Thyroid gland (tissue), 4 donors: Measurements from ENCODE around the gene LCN10. TPM values are rescaled to one million over a fixed set of nuclear protein-coding genes. Genes with fewer than 3 reads are reported as not detected.
"Not testable (repeated sequence)": the region's sequence is repeated elsewhere in the genome, so short reads cannot be mapped to it uniquely, and the experiment has no call there.

ENCODE experiments used
- DNase-seq, 2 donors: peaks; one replicate each; pipeline ENCODE4 v3.0.0-alpha.2; 2019
- H3K27ac ChIP-seq, 3 donors: fragments of 200-600 bp; sonication (generic); 1 replicate in 2 of 3; 2 replicates in 1 of 3; pipeline ENCODE4 v1.5.1; 2016 to 2019; ENCODE audit warnings: mild to moderate bottlenecking in 1 of 3, moderate library complexity in 1 of 3
- H3K27me3 ChIP-seq: fragments of 200-600 bp; sonication (generic); one replicate; pipeline ENCODE4 v1.5.1; 2019
- H3K36me3 ChIP-seq, 2 donors: fragments of 200-600 bp; sonication (generic); one replicate each; pipeline ENCODE4 v1.5.1; 2016 to 2019
- H3K4me1 ChIP-seq, 2 donors: fragments of 200-600 bp; sonication (generic); one replicate each; pipeline ENCODE4 v1.5.1; 2017 to 2019
- H3K4me3 ChIP-seq, 3 donors: fragments of 200-600 bp; sonication (generic); replicated peaks in 1 of 3; 1 replicate in 2 of 3; 2 replicates in 1 of 3; pipeline ENCODE4 v1.5.1; 2016; ENCODE audit warnings: mild to moderate bottlenecking in 1 of 3
- H3K9me3 ChIP-seq: fragments of 200-600 bp; sonication (generic); one replicate; pipeline ENCODE4 v1.5.1; 2017
- POLR2A ChIP-seq, 2 donors: fragments of 450-650 bp; IDR thresholded peaks; one replicate each; pipeline ENCODE4 v1.6.1; 2017; ENCODE audit warnings: antibody characterized with exemption in 2 of 2, mild to moderate bottlenecking in 2 of 2, moderate library complexity in 1 of 2
- WGBS, 2 donors: methylation state at CpG; one replicate each; pipeline ENCODE4 v1.1.5; 2017; 5-methylcytosine and 5-hydroxymethylcytosine counted together
- intact Hi-C: fragments of 100-400 bp; cut with DNase I; formaldehyde crosslinking; loops from one replicate; pipeline ENCODE4 v1.15.1; 2023
- total RNA-seq, 4 donors: library from RNA; depleted of rRNA; stranded (reverse); fragments of >200 nt; gene quantifications; one replicate each; pipeline ENCODE4 v1.2.3, GENCODE V29; 2016
- TF ChIP-seq, protein P1 (sequence below), 6 experiments: fragments of 200-600 bp in 3 of 6; fragments of 450-650 bp in 3 of 6; sonication (generic) in 3 of 6; IDR thresholded peaks; one replicate each; pipeline ENCODE4 v1.5.1; 2016 to 2019; ENCODE audit warnings: antibody characterized with exemption in 6 of 6, mild to moderate bottlenecking in 2 of 6, inconsistent platforms in 1 of 6, moderate library complexity in 1 of 6

Gene LCN10
- total RNA-seq, 4 donors from 2014 or later, result 5.8 to 10.1 (median 7.1) TPM

DNA sequence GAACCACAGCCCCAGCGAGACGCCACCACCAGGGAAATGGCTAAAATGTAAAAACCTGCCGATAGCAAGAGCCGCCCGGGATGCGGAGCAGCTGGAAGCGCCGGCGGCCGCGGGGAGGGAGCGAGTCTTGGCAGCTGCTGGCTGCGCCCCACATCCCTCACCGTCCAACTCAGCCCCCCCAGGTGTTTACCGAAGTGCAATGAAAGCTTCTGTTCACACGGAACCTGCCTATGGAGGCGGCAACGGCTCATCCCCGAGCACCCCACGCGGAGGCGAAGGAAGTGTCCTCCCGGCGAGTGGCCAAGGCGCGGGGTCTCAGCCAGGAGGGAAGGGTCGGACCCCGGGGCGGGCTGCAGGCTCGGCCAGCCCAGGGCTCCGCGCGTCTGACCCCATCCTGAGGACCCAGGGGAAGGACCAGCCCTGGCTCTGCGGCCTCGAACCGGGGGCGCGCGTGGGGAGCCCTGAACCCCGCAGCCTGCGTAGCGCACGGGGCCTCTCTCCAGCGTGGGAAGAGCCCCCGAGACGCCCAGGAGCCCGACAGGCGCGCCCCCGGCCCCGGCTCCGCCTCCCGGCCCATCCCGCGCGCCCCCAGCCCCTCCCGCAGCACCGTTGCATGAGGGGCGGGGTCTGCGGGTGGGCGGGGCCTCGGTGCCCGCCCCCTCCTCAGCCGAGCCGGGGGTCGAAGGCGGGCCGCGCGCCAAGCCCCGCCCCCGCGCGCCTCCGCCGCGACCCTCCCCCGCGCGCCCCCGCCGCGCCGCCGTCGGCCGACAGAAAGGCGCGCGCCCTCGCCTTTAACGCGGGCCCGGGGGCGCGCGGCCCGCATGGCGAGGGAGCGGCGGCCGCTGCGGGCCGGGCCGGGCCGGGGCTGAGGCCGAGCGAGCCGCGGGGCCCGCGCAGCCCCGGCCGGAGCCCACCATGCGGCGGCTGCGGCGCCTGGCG, 30.7 kb downstream of the LCN10 start, which contains the start of gene DIPK1B:
Gene DIPK1B, plus strand, starts transcription at position 822 of the 939 bp plus-strand sequence. Its CDS starts 94 bp downstream, at position 916.
- TF ChIP-seq, protein P1, sequence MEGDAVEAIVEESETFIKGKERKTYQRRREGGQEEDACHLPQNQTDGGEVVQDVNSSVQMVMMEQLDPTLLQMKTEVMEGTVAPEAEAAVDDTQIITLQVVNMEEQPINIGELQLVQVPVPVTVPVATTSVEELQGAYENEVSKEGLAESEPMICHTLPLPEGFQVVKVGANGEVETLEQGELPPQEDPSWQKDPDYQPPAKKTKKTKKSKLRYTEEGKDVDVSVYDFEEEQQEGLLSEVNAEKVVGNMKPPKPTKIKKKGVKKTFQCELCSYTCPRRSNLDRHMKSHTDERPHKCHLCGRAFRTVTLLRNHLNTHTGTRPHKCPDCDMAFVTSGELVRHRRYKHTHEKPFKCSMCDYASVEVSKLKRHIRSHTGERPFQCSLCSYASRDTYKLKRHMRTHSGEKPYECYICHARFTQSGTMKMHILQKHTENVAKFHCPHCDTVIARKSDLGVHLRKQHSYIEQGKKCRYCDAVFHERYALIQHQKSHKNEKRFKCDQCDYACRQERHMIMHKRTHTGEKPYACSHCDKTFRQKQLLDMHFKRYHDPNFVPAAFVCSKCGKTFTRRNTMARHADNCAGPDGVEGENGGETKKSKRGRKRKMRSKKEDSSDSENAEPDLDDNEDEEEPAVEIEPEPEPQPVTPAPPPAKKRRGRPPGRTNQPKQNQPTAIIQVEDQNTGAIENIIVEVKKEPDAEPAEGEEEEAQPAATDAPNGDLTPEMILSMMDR (IDR thresholded peaks at IDR 0.05), result no peak
- TF ChIP-seq POLR2A (IDR thresholded peaks at IDR 0.05), result peak in 1 of 2 donors; percentile 25
- Histone ChIP-seq H3K36me3 (no peaks in the 10 kb centered on the region), H3K27me3 (no peaks in the 10 kb centered on the region), H3K27ac (peak within 1 kb of the TSS in 2 of 3 donors; percentile 37 to 52), H3K4me1 (peaks cover 12 to 33% of the 10 kb centered on the region in 2 donors), H3K4me3 (peak within 1 kb of the TSS in 2 of 3 donors; percentile 32 to 72), H3K9me3 (no peaks in the 10 kb centered on the region)
- no peak for DNase-seq
- intact Hi-C loops, result no loop called here
- 7 to 20% methylated on average over 13 to 21 of the region's 119 CpGs for WGBS, 2 donors

- DNase-seq, H3K27me3 ChIP-seq, intact Hi-C loops, H3K9me3 ChIP-seq, H3K4me3 ChIP-seq, H3K36me3 ChIP-seq, H3K27ac ChIP-seq: not testable (repeated sequence)
- peaks cover 12 to 33% of the 10 kb centered on the region in 2 donors for H3K4me1 ChIP-seq
- WGBS, 2 donors, result 48 to 54% methylated on average over 4 of the region's 4 CpGs
Observed at GRCh38 chr9:136711219-136711648, 31.5 kb downstream of the LCN10 start.

GRCh38 chr9:136710543-136710942, 32.2 kb downstream of the LCN10 start:
- WGBS, 2 donors, result 85 to 92% methylated on average over 7 of the region's 7 CpGs
- H3K27ac ChIP-seq, result peak overlapping the region in 1 of 3 donors; percentile 10
- H3K36me3 ChIP-seq, result no peaks in the 10 kb centered on the region
- no peak for DNase-seq
- H3K4me3 ChIP-seq, result no peak overlapping the region
- H3K4me1 ChIP-seq, result peaks cover 12 to 33% of the 10 kb centered on the region in 2 donors
- no peak for TF ChIP-seq POLR2A (IDR thresholded peaks at IDR 0.05)
- TF ChIP-seq, protein P1 (IDR thresholded peaks at IDR 0.05), result no peak
- H3K9me3 ChIP-seq, result no peaks in the 10 kb centered on the region
- H3K27me3 ChIP-seq, result no peaks in the 10 kb centered on the region
- intact Hi-C loops, result no loop called here

- intact Hi-C loops, result no loop called here
Observed at GRCh38 chr9:136709454-136710109, 33.2 kb downstream of the LCN10 start.

More at GRCh38 chr9:136709454-136710109, 33.2 kb downstream of the LCN10 start:
- no peak for DNase-seq
- 92 to 94% methylated on average over 16 to 24 of the region's 24 CpGs for WGBS, 2 donors
- Histone ChIP-seq H3K4me3 (no peak overlapping the region), H3K9me3 (no peaks in the 10 kb centered on the region), H3K27me3 (no peaks in the 10 kb centered on the region), H3K36me3 (no peaks in the 10 kb centered on the region), H3K4me1 (peaks cover 12 to 26% of the 10 kb centered on the region in 2 donors), H3K27ac (no peak overlapping the region)
- TF ChIP-seq POLR2A (IDR thresholded peaks at IDR 0.05), result no peak
- TF ChIP-seq, protein P1 (IDR thresholded peaks at IDR 0.05), result no peak
